ENCODE data around the gene BST2.

Gene BST2, protein sequence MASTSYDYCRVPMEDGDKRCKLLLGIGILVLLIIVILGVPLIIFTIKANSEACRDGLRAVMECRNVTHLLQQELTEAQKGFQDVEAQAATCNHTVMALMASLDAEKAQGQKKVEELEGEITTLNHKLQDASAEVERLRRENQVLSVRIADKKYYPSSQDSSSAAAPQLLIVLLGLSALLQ

DNA sequence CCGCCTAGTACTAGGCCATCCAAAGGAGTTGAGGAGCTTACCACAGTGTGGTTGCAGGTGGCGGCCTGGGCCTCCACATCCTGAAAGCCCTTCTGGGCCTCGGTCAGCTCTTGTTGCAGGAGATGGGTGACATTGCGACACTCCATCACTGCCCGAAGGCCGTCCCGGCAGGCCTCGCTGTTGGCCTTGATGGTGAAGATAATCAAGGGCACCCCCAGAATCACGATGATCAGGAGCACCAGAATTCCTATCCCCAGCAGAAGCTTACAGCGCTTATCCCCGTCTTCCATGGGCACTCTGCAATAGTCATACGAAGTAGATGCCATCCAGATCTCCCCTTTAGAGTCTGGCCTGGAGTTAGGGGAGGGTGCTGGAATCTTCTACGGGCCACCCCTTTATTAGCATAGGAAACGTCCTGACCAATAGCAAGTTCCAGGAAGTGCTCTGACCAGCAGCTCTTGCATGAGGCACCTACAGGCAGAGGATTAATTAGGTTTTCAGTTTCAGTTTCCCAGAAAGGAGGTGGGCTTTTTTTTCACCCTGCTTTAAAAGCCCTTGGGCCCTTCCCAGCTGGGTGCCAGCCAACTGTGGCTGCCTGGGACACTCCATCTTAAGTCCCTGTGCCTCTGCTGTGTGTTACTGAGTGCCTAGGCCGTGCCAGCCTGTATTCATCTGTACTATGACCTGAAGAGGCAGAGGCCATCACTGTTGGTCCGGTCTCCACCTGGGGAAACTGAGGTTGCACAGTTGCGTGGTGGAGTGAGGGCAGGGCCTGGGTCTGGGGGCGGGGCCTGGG is at the start of gene BST2:
Gene BST2, minus strand, starts transcription at position 381 of the 796 bp plus-strand sequence. Its CDS starts 55 bp downstream, at position 326.
- DNase-seq = peak; percentile 54

DNA sequence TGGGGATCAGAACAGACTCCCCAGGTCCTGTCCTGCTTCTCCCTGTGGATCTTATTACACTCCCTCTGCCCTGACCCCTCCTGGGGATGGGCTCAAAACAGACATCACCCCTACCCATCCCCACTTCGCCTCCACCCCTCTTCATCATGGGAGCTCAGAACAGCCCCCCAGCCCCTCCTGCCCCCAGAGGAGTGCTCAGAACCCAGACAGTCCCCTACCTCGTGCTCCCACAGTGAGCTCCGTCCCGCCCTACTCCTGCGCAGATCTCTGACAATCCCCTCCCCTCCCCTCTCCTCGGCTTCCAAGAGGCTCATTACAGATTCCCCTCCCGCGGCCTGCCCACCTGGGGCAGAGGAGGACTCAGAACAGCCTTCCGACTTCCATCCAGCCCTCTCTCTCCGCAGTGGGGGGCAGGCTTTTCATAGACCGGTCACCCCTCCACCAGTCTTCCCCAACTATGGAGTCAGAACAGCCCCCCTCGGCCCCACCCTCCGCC is 49.2 kb upstream of the BST2 start:
- no peak for DNase-seq

DNA sequence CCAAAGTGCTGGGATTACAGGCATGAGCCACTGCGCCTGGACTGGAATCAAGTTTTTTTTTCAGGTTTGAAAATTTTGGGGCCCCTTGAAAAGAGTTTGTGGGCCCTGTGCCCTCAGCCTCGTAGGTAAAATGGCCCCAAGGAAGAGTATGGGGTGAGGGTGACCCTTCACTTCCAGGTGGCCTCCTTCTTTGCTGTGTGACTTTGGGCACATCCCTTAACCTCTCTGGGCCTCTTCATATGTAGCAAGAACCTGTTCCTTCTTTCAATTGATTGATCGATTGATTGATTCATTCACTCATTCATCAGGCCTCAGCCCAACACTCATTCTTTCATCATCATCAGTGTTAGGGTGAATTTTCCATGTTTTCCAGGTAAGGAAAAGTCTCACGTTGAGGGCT is 46.4 kb upstream of the BST2 start:
- no peak for DNase-seq

DNA sequence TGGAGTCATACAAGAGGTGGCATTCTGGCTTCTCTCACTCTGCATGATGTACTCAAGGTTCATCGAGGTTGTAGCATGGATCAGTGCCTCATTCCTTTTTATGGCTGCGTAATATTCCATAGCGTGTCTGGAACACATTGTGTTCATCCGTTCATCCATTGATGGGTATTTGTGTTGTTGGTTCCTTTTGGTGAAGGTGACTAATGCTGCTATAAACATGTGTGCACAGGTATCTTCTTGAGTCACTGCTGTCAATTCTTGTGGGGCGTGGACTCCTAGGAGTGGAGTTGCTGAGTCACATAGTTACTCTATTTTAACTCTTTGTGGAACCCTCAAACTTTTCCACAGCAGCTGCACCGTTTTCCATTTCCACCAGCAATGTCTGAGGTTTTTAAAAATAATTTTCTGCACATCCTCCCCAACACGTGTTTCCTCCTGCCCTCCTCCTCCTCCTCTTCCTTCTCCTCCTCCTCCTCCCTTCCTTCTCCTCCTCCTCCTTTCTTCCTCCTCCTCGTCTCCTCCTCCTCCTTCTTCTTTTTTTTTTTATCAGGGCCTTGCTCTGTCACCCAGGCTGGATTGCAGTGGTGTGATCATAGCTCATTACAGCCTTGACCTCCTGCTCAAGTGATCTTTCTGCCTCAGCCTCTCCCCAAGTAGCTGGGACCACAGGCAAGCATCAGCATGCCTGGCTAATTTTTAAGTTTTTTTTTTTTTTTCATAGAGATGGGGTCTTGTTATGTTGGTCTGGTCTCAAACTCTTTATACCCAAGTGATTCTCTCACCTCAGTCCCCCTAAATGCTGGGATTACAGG is 45.0 kb upstream of the BST2 start:
- DNase-seq = no peak

DNA sequence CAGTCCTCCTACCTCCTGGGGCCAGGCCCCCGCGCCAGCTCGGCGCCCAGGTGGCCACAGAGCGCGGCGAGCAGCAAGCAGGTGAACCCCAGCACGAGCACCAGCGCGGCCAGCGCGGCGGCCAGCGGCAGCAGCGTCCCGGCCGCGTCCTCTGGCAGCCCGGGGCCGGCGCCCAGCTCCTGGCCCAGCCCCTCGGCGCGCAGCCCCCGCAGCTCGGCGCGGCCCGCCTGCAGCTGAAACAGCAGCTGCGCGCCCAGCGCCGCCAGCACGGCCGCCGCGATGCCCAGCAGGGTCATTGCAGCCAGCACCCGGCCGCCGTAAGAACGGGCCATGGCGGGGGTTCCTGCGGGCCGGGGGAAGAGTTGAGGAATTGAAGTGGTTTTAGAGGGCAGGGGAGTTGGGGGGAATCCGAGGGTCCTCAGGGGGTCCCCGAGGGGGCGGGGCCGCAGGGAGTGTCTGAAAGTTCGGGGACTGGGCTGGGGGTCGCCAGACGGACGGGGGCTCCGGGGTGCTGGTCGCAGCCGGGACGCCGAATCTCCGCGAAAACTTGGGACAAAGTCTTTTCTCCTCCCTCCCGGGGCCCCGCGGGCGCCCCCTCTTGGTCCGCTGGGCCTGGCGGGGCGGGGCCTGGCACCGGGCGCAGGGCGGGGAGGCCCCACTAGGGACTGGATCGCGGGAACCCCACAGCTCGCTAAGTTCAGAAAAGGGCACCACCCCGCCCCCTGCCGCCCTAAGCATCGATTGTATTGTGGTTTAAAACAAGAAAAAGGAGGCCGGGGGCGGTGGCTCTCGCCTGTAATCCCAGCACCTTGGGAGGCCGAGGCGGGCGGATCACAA is 42.9 kb upstream of the BST2 start, which contains the start of gene TMEM221:
Gene TMEM221, minus strand, starts transcription at position 538 of the 837 bp plus-strand sequence. Its CDS starts 206 bp downstream, at position 332.
- peak; percentile 62 for DNase-seq

DNA sequence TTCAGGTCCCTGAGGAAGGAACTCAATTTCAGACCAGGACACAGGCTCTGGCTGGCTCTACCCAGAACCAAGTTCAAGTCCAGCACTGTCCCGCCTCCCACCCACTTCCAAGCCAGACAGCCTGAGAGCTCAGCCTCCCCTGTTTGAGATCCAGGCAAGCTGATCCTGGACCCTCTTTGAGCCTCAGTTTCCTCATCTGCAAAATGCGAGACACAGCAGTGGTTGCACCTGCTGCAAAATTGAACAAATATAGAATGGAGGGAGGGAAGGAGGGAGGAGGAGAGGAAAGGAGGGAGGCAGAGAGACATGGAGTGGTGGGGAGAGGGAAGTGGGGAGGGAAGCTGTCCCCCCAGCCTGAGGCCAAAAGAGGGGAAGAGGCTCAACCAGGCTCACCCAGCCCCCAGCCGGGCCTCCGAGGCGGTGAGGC is 42.3 kb upstream of the BST2 start:
- no peak for DNase-seq

DNA sequence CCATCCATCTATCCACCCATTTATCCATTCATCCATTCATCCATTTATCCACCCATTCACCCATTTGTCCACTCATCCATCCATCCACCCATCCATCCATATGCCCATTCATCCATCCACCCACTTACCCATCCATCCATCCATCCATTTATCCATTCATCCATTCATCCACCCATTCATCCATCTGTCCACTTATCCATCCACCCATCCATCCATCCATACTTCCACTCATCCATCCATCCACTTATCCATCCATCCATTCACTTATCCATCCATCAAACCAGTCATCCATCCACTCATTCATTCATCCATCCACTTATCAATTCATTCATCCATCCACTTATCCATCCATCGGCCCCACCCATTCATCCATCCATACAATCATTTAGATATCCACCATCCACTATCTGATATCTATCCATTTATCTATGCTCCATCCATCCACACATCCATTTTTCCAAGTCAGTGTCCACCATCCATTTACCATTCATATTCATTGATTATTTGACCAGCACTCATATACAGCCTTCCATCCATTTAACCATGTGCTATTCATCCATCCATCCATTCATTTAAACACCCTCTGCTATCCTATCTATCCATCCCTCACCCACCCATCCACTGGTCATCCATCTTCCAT is 40.2 kb upstream of the BST2 start:
- DNase-seq = no peak

DNA sequence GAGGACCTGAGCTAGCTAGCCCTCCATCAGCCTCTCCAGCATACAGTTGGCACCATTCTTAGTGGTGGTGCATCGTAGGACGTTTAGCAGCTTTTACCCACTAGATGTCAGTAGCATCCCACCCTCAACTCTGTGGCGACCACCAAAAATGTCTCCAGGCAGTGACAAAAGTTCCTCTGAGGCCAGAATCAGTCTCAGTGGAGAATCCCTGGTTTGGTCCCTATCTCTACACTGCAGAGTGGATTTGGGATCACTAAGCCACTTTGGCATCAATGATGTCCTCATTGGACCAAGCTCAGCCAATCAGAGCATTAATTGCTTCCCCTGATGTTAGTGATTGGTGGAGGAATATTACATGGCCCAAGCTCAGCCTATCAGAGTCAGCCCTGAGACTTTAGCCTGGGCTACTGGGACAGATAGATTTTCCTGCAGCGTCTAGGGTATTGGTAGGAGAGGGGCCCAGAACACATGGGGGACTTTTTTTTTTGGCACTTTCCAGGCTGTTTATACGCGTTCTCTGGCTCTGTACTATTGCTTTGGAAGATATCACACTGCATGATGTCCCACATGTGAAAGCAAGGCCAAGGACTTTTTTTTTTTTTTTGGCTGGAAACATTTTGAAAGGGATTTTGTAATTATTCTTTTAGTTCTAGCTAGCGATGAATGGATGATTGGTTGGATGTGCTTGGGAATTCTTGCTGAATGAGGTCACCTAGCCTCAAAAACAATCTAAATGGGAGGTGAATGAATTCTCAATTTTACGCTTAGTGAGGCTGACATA is 36.0 kb upstream of the BST2 start:
- DNase-seq = no peak

DNA sequence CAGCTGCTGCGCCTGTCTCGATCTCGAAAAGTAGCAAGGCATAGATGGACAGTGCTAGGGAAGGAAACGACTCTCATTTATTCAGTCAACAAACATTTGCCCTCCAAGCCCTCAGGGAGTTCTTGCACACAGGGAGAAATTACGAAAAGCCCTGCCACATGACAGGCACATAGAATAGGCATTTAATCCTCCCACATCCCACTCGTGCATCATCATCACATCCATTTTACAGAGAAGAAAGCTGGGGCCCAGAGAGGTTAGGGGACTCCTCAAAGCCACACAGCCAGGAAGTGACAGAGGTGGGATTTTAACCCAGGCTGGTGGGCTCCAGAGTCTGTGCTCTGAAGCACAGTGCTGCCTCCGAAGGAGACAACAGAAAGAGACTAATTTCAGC is 31.4 kb upstream of the BST2 start:
- DNase-seq = no peak

DNA sequence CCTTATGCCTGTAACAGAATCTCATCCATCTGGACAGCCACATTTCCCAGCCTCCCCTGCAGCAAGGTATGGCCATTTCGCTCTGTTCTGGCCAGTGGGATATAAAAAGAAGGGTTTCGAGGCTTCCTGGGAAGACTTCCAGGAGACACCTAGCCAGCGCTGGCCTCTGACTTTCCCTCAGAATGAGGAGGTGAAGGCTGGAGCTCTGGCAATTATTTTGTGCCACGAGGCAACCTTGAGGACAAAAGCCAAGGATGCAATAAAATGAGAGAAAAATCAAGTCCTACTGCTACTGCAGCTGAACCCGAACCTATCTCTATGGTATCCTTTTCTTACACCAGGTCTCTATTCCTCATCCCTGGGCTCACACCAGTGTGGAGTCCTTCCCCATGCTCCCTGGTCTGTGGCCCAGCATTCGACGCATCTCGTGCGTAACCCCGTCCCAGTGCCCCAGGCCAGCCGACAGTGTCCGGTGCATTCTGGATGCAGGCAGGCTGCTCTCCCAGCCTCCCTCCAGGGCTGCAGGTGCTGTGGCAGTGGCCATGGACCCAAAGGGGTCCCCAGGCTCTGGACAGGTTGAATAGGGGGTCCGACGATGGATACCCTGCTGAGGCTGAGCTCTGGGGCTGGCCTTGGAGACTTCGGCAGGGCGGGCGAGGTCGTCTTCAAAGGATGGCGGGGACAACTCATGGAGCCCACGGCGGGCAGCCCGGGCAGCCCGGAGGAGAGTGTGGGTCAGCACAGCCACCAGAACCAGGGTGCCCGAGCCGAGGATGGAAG is 30.9 kb upstream of the BST2 start:
- no peak for DNase-seq

DNA sequence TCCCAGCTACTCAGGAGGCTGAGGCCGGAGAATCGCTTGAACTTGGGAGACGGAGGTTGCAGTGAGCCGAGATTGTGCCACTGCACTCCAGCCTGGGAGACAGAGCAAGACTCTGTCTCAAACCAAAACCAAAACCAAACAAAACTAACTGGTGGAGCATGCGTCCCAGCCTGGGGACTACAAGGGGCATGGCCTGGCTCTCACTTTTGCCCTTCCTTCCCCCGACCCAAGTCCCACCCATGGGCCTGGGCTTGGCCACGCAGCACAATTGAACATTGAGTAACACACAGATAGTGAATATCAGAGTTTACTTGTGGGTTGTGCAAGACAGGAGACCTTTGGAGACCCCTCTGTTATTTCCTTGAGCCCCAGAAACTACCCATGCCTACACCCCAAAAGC is 29.8 kb upstream of the BST2 start:
- no peak for DNase-seq

DNA sequence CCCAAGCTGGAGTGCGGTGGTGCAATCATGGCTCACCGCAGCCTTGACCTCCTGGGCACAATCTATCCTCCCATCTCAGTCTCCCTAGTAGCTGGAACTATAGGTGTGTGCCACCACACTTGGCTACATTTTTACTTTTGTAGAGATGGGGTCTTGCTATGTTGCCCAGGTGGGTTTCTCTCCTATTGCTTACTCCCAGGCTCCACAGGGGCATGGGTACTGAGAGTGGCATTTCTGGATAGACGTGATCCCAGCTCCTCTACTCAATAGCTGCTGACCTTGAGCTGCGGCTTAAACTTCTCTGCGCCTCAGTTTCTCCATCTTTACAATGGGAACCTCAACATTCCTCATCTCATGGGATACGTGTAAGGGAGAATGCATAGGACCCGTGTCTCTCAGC is 26.0 kb upstream of the BST2 start:
- no peak for DNase-seq

DNA sequence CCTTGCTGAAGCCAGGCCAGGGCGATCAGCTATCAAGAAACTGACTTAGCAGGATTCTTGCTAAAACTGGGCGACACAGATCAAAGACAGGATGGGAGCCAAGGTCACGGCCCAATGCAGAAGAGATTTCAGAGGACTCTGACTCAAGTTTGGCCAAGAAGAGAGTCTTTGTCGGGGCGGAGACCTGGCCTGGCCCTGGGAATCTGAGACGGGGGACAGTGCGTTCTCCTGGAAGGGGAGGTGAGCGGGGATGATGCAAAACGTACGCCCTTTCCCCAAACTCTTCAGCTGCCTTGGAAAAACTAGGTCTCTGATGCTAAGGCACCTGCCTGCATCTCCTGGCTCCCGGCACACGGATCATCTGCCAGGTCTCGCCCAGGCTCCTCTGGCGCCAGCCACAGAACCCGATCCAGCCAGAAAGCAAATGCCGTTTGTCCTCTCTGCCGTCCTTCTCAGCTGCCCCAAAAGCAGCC is 24.2 kb upstream of the BST2 start:
- no peak for DNase-seq

DNA sequence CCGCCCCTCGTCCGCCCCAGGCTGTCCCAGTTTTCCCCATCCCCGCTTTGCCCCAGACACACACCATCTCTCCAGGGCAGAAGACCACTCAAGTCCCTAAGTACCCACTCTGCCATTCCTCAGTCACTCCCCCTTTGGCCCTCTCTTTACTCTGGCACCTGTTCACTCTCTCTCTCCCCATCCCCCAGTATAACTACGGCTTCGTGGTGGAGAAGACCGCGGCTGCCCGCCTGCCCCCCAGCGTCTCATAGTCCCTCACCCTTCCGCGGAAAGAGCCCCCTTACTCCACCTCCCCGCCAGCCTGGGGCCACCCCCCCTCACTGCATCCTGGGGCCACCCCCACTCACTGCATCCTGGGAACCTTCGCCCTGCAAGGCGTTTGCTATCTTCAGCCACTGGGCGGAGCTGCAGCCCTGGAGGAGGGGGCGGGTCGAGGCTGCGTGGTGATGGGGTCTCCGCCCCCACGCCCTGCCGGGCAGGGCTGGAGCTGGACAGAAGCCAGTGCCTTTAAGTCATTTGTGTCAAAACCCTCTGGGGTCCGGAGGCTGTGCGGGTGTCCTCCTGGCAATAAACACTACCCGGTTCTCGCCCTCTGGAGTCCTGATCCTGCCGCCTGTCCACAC is 19.4 kb upstream of the BST2 start:
- peak; percentile 64 for DNase-seq

DNA sequence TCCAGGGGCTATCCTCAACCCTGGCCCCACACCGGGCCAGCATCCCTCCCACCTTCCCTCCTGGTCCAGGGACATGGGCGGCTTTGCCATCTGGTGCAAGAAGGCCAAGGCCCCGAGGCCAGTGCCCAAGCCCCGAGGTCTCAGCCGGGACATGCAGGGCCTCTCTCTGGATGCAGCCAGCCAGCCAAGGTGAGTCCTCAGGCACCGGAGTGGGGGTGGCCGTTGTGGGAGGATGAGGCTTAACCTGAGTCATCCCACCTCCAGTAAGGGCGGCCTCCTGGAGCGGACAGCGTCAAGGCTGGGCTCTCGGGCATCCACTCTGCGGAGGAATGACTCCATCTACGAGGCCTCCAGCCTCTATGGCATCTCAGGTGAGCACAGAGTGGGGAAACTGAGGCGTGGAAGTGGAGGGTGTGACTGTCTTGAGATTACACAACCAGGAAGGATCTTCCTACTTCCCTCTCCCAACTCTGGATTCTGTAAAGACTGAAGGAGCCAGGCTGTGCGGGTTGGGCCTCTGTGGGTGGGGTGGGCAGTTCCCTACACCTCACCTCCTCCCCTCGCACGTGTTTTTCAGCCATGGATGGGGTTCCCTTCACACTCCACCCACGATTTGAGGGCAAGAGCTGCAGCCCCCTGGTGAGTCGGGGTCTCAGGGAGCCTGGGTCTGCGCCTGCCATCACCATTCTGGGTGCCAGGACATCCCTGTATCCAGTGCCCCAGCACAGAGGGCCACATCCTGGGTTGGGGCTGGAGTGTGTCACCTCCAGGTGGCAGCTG is 18.2 kb upstream of the BST2 start:
- DNase-seq = no peak

DNA sequence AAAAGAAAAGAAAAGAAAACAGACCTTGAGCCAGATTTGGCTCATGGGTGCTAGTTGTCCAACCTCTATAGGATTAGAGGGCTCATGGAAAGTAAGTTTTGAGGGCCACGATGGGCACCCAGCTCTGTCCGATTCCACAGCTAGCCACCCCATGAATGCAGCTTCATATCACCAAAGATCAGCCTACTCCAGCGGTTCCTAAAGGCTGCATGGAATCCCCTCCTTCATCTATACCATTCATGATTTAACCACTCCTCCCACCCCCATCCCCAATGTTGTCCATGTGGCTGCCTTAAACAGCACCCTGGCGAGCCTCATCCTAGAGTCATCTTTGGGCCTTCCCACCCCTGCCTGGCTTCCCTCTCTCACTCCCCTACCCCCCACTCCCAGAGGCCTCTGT is 16.5 kb upstream of the BST2 start:
- DNase-seq = no peak

DNA sequence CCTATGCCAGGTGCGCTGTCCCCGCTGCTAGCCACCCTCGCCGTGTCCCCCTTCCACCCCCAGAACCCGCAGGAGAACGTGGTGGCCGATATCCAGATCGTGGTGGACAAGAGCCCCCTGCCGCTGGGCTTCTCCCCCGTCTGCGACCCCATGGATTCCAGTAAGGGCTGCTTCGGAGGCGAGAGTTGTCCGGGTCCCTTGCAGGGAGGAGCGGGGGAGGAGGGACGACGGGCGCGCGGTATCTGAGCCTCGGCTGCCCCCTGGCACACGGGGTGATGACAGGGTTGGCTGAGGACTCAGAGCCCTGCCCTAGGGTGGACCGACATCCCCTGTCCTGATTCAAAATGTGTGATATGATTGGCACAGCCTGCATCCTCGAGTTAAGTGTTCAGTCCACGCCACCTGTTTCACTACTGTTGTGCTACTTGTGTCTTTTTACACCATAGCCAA is 15.1 kb upstream of the BST2 start:
- DNase-seq = peak; percentile 74

DNA sequence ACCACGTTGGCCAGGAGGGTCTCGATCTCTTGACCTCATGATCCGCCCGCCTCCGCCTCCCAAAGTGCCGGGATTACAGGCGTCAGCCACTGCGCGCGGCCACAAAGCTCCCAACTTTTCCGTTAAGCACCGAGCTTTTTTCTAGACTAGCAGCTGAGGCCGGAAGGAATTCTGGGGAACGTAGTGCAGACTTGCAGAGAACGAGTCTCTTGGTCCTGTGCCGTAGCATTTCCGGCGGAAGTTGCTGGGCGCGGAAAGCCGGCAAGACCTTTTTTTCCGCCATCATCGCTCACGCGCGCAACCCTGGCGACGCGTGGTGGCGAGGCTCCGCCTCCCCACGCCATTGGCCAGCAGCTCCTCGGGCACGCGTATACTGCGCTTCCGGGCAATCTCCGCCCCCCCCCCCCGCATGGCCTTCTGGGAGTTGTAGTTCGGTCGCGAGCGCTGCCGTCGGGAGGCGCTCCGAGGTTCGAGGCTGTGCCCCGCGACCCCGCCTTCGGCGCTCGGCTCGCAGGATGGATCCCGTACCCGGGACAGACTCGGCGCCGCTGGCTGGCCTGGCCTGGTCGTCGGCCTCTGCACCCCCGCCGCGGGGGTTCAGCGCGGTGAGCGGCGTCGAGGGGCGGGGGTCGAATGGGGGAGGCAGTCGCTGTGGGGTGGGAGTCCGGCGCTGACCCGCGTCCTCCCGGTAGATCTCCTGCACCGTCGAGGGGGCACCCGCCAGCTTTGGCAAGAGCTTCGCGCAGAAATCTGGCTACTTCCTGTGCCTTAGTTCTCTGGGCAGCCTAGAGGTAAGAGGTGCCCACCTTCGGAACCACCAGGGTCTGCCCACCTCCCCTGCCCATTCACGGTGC is 14.4 kb upstream of the BST2 start, which contains the start of gene MVB12A:
Gene MVB12A, plus strand, starts transcription at position 427 of the 854 bp plus-strand sequence. Its CDS starts 89 bp downstream, at position 516.
- peak; percentile 99 for DNase-seq
